ENCODE measurements around the gene SEPTIN2. TPM values are rescaled to one million over a fixed set of nuclear protein-coding genes. Genes with fewer than 3 reads are reported as not detected.
A peak's percentile ranks its signal among the peaks of the same experiment; 100 is the strongest.
"Not testable (repeated sequence)": the region's sequence is repeated elsewhere in the genome, so short reads cannot be mapped to it uniquely, and the experiment has no call there.

The SEPTIN2 gene
- total and polyA plus RNA-seq, 2 donors from 2014 or later: 187 to 435 TPM

GRCh38 chr2:241368643-241369042, 52.9 kb downstream of the SEPTIN2 start:
- FAIRE-seq (no peak), DNase-seq (no peak)
- Histone ChIP-seq H3K27ac (ENCODE audit: low read depth in 2 of 2, low read length in 2 of 2) (no peak overlapping the region), H3K9me3 (ENCODE audit: control insufficient read depth in 2 of 3, insufficient read depth in 1 of 3, low read length in 3 of 3) (no peaks in the 10 kb centered on the region), H3K36me3 (ENCODE audit: control insufficient read depth in 2 of 3, insufficient read depth in 3 of 3, low read length in 3 of 3) (no peaks in the 10 kb centered on the region), H3K9ac (ENCODE audit: low read length in 3 of 3) (no peak overlapping the region), H3K4me1 (ENCODE audit: control insufficient read depth in 2 of 3, insufficient read depth in 2 of 3, low read depth in 1 of 3, low read length in 3 of 3) (peaks cover 0 to 13% (median 11%) of the 10 kb centered on the region in 3 donors), H3K27me3 (ENCODE audit: control insufficient read depth, insufficient read depth, low read length) (no peaks in the 10 kb centered on the region), H3K4me3 (ENCODE audit: low read length in 3 of 3) (no peak overlapping the region)
- intact Hi-C loops (cut with DNase I): no loop called here
- TF ChIP-seq, protein P1, sequence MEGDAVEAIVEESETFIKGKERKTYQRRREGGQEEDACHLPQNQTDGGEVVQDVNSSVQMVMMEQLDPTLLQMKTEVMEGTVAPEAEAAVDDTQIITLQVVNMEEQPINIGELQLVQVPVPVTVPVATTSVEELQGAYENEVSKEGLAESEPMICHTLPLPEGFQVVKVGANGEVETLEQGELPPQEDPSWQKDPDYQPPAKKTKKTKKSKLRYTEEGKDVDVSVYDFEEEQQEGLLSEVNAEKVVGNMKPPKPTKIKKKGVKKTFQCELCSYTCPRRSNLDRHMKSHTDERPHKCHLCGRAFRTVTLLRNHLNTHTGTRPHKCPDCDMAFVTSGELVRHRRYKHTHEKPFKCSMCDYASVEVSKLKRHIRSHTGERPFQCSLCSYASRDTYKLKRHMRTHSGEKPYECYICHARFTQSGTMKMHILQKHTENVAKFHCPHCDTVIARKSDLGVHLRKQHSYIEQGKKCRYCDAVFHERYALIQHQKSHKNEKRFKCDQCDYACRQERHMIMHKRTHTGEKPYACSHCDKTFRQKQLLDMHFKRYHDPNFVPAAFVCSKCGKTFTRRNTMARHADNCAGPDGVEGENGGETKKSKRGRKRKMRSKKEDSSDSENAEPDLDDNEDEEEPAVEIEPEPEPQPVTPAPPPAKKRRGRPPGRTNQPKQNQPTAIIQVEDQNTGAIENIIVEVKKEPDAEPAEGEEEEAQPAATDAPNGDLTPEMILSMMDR (IDR thresholded peaks at IDR 0.05; ENCODE audit: borderline replicate concordance, extremely low read depth, insufficient read depth): no peak

- Histone ChIP-seq H3K36me3 (ENCODE audit: control insufficient read depth in 2 of 3, insufficient read depth in 3 of 3, low read length in 3 of 3) (no peaks in the 10 kb centered on the region), H3K27me3 (ENCODE audit: control insufficient read depth, insufficient read depth, low read length) (no peaks in the 10 kb centered on the region), H3K27ac (ENCODE audit: low read depth in 2 of 2, low read length in 2 of 2) (no peak overlapping the region), H3K9ac (ENCODE audit: low read length in 3 of 3) (no peak overlapping the region), H3K9me3 (ENCODE audit: control insufficient read depth in 2 of 3, insufficient read depth in 1 of 3, low read length in 3 of 3) (no peaks in the 10 kb centered on the region), H3K4me1 (ENCODE audit: control insufficient read depth in 2 of 3, insufficient read depth in 2 of 3, low read depth in 1 of 3, low read length in 3 of 3) (peaks cover 0 to 12% (median 0%) of the 10 kb centered on the region in 3 donors), H3K4me3 (ENCODE audit: low read length in 3 of 3) (no peak overlapping the region)
- FAIRE-seq (no peak), DNase-seq (no peak)
- intact Hi-C loops (cut with DNase I): no loop called here
- TF ChIP-seq, protein P1 (IDR thresholded peaks at IDR 0.05; ENCODE audit: borderline replicate concordance, extremely low read depth, insufficient read depth): no peak
These were observed 56.8 kb downstream of the SEPTIN2 start for GRCh38 chr2:241372361-241372992.

DNA sequence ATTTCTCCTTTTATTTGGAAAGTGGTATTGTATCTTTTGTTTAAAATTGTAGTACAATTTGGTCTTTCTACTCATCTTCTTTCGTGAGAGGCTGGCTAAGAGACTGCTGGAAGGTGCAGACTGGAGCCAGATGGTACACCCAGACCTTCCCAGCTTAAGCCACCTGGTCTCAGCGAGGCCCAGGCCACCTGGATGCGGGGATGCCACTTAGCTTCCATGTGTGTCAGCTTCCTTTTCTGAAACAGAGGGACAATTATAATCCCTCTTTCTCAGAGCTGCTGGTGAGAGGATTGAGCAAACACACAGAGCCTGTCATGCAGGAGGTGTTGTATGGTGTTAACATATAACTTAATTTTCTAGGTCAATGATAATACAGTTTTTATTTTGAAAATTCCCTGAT, 57.7 kb downstream of the SEPTIN2 start:
- Histone ChIP-seq H3K27ac (ENCODE audit: low read depth in 2 of 2, low read length in 2 of 2) (no peak overlapping the region), H3K4me3 (ENCODE audit: low read length in 3 of 3) (no peak overlapping the region), H3K36me3 (ENCODE audit: control insufficient read depth in 2 of 3, insufficient read depth in 3 of 3, low read length in 3 of 3) (no peaks in the 10 kb centered on the region), H3K27me3 (ENCODE audit: control insufficient read depth, insufficient read depth, low read length) (no peaks in the 10 kb centered on the region), H3K9me3 (ENCODE audit: control insufficient read depth in 2 of 3, insufficient read depth in 1 of 3, low read length in 3 of 3) (no peaks in the 10 kb centered on the region), H3K9ac (ENCODE audit: low read length in 3 of 3) (no peak overlapping the region), H3K4me1 (ENCODE audit: control insufficient read depth in 2 of 3, insufficient read depth in 2 of 3, low read depth in 1 of 3, low read length in 3 of 3) (peaks cover 0 to 13% (median 0%) of the 10 kb centered on the region in 3 donors)
- intact Hi-C loops (cut with DNase I): no loop called here
- FAIRE-seq: no peak
- DNase-seq: no peak
- TF ChIP-seq, protein P1 (IDR thresholded peaks at IDR 0.05; ENCODE audit: borderline replicate concordance, extremely low read depth, insufficient read depth): no peak

DNA sequence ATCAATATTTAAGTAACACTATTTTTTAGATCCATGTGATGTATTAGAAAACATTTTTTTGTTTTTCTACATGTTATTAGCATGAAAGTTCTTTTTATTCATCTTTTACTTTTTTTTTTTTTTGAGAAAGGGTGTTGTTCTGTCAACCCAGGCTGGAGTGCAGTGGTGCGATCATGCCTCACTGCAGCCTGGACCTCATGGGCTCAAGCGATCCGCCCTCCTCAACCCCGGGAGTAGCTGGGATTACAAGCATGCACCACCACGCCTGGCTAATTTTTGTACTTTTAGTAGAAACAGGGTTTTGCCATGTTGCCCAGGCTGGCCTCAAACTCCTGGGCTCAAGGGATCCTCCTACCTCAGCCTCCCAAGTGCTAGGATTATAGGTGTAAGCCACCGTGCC, 58.2 kb downstream of the SEPTIN2 start:
- FAIRE-seq; H3K36me3 ChIP-seq (ENCODE audit: control insufficient read depth in 2 of 3, insufficient read depth in 3 of 3, low read length in 3 of 3); H3K4me3 ChIP-seq (ENCODE audit: low read length in 3 of 3); H3K27me3 ChIP-seq (ENCODE audit: control insufficient read depth, insufficient read depth, low read length); intact Hi-C loops (cut with DNase I); H3K9ac ChIP-seq (ENCODE audit: low read length in 3 of 3); H3K9me3 ChIP-seq (ENCODE audit: control insufficient read depth in 2 of 3, insufficient read depth in 1 of 3, low read length in 3 of 3); H3K27ac ChIP-seq (ENCODE audit: low read depth in 2 of 2, low read length in 2 of 2): not testable (repeated sequence)
- H3K4me1 ChIP-seq (ENCODE audit: control insufficient read depth in 2 of 3, insufficient read depth in 2 of 3, low read depth in 1 of 3, low read length in 3 of 3): peaks cover under 1 to 15% (median 2%) of the 10 kb centered on the region in 3 donors
- peak in 3 of 5 donors; percentile 50 to 69 (median 64) for DNase-seq
